ENCODE results near the gene CMPK2.
"Not testable (repeated sequence)": the region's sequence is repeated elsewhere in the genome, so short reads cannot be mapped to it uniquely, and the experiment has no call there.

Gene CMPK2

GRCh38 chr2:6880200-6880733 lies 14.6 kb upstream of the CMPK2 start:
- no peak for DNase-seq (ENCODE audit: low read depth in 3 of 3)

DNA sequence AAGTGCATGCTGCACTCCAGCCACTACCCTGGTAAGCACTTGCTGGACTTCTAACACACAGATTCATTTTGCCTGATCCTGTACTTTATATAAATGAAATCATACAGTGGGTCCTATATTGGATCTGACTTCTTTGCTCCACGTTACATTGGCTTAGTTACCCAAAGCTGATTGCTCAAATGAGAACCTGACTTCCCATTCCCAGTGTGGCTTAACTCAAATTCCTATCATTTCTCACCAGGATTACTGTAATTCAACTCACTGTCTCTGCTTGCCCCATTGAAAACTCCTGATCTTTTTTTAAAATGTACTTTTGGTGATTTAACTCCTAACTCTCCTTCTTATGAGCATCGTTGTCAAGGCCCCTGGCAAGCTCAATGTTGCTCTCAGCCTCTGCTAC lies 13.3 kb upstream of the CMPK2 start:
- no peak for DNase-seq (ENCODE audit: low read depth in 3 of 3)

DNA sequence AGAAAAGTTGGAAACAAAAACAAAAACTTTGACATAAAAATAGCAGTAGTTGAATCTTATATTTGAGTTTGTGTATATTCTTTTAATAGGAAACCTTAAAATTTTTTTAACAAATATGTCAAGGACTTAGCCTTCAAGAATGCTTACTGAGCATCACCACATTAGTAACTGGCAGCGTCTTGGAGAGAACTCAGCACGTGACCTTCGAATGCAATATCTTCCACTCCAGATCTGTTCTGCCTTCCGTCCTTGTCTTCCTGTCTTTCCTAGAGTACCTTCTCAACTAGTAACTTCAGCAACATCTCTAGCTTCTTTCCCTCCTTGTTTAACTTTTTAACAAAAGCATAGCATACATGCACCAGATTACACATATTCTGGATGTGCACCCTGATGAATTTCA lies 12.8 kb upstream of the CMPK2 start:
- DNase-seq (ENCODE audit: low read depth in 3 of 3): no peak

GRCh38 chr2:6877402-6878304 lies 11.9 kb upstream of the CMPK2 start, which contains the start of gene RSAD2:
TSS of gene RSAD2 (plus strand) at chr2:6877777. CDS start at chr2:6877801, 24 bp downstream.
- no peak for DNase-seq (ENCODE audit: low read depth in 3 of 3)

DNA sequence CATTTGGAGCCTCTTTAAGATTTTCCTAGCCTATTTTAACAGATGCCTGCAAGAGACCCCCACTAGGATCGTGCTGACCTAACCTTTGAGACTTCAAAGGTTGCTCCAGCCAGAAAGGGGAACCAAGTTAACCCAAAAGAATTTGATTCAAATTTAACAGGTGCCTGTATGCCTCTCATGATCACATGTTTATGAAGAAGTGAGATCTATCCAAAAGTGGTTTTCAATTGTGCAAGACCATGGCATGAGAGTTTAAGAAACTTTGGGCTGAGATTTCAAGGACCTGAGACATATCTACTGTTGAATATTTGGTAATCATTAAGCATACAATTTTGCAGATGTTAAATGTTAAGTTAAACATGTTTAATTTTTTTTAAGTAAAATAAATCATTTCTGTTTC lies 10.6 kb upstream of the CMPK2 start:
- no peak for DNase-seq (ENCODE audit: low read depth in 3 of 3)

DNA sequence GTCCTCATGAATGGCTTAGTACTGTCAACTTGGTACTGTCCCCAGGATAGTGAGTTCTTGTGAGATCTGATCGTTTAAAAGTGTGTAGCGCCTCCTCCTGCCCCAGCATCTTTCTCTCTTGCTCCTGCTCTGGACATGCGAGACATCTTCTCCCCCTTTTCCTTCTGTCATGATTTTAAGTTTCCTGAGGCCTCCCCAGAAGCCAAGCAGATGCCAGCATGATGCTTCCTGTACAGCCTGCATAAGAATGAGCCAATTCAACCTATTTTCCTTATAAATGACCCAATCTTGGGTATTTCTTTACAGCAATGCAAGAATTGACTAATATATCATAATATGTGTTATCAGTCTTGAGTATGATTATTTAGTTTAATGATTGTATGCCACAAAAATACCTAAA lies 8.3 kb upstream of the CMPK2 start:
- DNase-seq (ENCODE audit: low read depth in 3 of 3): no peak

DNA sequence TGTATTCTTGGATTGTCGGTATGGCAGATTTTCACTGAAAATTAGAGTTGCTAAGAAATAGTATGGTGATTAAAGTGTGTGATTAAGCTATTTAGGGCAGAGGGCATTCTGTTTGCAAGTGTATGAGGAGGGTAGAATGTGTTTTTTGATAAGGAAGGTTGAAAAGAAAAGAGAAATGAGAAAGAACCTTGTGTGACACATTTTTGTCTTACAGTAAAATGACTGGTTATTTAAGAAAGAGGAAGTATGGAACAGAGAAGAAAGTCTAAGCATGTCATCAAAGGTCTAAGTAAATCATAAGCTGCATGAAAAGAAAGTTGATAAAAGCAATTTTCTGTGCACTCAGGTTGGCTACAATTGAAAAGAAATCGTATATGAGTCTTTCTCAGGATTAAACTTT lies 6.7 kb upstream of the CMPK2 start:
- no peak for DNase-seq (ENCODE audit: low read depth in 3 of 3)

GRCh38 chr2:6866982-6867381 lies 1.3 kb upstream of the CMPK2 start:
- DNase-seq (ENCODE audit: low read depth in 3 of 3): no peak

DNA sequence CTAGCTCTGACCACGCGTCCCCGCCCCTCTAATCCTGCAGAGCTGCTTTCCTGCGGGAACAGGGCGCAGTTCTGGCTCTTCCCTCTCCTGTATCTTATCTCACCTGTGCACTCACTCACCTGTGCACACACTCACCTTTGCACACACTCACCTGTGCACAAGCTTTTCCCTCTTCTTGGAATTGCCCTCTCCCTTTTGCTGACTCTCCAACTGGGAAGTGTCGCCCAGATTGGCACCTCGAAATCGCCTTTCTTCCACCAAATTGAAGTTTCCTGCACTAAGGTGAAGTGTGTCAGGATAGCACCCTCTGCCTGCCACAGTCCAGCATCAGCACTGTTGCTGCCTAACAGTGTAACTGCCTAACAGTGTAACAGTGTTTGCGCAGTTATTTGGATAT lies 566 bp upstream of the CMPK2 start:
- peak in 1 of 3 experiments; percentile 23 for DNase-seq (ENCODE audit: low read depth in 3 of 3)

GRCh38 chr2:6864923-6865345 lies 773 bp downstream of the CMPK2 start:
- no peak for DNase-seq (ENCODE audit: low read depth in 3 of 3)

DNA sequence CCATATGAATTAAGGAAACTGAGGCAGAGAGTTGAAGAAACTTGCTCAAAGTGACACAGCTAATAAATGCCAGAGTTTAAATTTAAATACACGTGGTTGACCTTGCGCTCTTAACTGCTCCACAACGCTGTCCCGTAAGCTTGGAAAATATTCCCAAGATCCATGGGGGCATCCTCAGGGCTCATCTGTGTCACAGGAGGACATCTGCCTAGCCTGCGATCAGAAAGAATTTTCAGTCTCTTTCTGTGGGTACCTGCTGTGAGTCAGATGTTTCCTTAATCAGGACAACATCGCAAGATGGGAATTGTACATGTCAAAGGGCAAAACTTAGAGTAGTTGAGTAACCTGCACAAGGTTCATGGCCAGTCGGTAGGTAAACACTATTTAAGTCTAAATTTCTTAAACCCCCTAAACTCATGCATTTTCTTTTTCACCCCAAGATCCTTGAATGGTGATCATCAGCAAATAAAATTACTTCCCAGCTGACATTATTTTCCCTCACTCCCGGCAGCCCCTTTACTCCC lies 1.4 kb downstream of the CMPK2 start:
- no peak for DNase-seq (ENCODE audit: low read depth in 3 of 3)

DNA sequence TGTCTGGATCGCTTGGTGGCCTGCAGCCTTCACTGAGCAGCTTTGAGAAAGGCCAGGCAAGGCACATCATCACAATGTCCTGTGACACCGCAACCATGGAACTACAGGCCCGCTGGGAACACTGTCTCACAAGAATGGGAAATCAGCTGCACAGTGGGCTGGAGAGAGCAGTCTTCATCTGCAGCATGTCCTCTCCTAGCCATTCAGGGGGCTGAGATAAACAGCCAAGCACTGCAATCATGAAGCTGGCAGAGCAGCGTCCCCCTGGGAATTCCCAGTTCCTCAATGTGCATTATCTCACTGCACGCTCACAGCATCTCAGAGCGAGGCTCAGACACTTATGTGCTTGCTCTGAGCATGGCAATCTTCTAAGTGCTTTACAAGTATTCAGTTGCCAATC lies 1.9 kb downstream of the CMPK2 start:
- no peak for DNase-seq (ENCODE audit: low read depth in 3 of 3)

- no peak for DNase-seq (ENCODE audit: low read depth in 3 of 3)
These were observed 5.4 kb downstream of the CMPK2 start for GRCh38 chr2:6860296-6860695.

DNA sequence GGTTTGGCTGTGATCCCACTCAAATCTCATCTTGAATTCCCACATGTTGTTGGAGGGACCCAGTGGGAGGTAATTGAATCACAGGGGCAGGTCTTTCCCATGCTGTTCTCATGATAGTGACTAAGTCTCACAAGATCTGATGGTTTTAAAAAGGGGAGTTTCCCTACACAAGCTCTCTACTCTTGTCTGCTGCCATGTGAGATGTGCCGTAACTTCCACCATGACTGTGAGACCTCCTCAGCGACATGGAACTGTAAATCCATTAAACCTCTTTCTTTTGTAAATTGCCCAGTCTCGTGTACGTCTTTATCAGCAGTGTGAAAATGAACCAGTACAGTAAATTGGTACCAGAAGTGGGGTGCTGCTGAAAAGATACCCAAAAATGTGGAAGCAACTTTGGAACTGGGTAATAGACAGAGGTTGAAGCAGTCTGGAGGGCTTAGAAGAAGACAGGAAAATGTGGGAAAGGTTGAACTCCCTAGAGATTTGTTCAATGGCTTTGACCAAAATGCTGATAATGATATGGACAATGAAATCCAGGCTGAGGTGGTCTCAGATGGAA lies 7.2 kb downstream of the CMPK2 start:
- not testable (repeated sequence) for DNase-seq (ENCODE audit: low read depth in 3 of 3)

DNA sequence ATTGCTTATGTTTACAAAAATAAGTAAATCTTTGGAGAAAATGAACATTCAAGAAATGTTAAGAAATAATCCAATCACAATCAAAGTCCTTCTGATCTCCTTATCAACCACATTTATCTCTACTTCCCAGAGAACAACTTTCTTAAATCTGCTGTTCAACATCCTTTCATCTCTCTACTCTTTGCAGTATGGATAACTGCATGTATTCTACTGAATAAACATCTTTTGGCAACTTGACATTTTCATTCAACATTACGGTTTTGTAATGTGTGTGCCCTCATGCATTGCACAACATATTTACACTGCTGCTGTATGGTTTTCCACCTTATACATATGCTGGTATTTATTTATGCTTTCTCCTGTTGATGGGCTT lies 9.2 kb downstream of the CMPK2 start:
- DNase-seq (ENCODE audit: low read depth in 3 of 3): no peak

DNA sequence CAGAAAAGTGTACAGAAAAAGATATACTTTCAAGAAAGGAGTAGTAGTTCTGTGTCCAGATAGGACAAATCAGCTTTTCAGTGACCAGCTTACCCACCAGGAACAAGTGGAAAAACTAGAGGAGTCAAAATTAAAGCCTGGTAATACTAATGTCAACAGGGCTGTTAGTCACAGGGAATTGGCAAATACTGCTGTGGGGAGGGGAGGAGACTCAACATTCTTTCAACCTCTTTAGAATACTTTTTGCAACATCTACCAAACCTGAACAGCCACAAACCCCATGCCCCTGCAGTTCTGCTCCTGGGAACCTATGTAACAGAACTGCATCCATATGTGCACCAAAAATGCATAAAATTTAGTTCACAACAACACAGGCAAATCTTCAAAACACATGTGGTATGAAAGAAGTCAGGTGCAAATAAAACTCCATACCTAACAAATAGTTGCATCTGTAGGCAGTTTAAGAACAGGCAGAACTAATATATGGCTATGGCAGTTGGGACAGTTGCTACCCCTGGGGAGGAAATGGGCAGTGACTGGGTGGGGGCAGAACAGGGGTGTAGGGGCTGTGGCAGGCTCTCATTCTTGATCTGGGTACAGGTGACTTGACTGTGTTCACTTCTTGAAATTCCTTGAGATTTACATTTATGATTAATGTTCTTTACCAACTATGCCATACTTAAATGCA lies 9.7 kb downstream of the CMPK2 start:
- DNase-seq (ENCODE audit: low read depth in 3 of 3): no peak

DNA sequence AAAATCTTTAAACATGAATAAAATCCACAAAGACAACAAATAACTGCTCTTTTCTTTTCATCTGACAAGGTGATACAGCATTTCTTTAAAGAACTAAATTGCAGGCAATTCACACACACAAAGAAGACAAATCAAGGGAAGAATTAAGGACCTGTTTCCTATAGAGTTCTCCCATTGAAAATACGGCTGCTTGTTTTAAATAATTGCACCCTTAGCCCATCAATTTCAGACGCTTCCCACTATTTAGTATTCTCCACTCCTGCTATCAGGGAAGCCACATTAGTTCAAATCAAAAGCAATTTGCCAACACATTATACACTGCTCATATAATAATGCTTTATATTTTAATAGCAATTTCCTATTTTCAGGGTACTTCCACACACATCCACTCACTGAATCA lies 11.3 kb downstream of the CMPK2 start:
- no peak for DNase-seq (ENCODE audit: low read depth in 3 of 3)

DNA sequence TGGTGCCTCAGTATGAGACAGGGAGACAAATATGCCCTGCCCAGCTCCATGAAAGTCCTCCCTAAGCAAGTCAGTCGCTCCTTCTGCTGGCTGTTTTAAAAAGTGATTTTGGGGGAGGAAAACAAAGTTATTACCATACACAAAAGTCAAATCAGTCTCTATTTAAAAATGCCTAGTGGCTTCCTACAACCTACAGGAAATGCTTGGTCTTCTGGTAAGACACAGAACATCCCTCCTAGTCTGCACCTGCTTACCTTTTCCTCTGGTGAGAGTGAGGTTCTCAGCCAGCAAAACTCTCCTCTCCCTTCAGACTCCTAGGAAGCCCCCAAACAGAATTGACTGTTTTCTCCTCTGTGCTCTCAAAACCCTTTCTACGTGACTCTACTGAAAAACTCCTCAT lies 13.5 kb downstream of the CMPK2 start:
- DNase-seq (ENCODE audit: low read depth in 3 of 3): no peak

GRCh38 chr2:6846967-6847681 lies 18.6 kb downstream of the CMPK2 start:
- DNase-seq (ENCODE audit: low read depth in 3 of 3): no peak

- DNase-seq (ENCODE audit: low read depth in 3 of 3): no peak
These were observed 19.2 kb downstream of the CMPK2 start for GRCh38 chr2:6846540-6846939.

DNA sequence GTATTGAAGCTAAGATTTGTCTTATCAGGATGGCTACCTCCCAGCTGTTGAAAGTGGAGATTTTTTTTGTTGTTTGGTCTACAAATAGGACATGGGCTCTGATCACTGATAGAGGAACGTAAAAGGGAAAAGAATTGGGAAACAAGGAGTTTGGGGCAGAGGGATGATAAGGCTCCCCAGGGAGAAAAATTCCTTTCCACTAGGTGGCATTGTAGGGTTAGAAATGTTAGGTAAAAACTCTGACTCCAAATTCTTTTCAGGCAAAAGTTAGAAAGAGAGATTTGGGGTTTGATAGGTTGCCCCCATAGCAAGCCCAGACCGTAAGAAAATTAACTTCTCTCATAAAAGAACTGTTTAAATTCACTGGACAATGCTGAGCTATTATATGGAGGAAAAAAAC lies 19.8 kb downstream of the CMPK2 start:
- DNase-seq (ENCODE audit: low read depth in 3 of 3): no peak

DNA sequence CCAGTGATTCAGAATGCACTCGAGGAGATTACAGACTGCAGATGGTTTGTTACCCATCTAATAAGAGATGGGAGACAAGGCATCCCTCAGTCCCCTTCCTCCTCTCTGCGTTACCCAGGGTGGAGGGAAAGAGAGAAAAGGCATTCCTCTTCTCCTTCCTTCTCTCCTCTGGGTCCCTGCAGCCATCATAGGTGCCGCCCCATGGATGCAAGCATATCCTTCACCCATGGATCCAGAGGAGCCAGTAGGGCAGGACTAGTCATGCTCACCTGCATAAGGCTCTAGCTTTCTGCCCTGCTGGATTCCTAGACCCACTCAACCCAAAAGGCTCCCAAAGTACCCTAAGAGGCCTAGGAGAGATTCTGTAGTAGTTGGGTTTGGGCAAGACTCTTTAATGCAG lies 20.4 kb downstream of the CMPK2 start:
- DNase-seq (ENCODE audit: low read depth in 3 of 3): no peak
